ENCODE results near the gene TSHZ2.

Gene TSHZ2, protein sequence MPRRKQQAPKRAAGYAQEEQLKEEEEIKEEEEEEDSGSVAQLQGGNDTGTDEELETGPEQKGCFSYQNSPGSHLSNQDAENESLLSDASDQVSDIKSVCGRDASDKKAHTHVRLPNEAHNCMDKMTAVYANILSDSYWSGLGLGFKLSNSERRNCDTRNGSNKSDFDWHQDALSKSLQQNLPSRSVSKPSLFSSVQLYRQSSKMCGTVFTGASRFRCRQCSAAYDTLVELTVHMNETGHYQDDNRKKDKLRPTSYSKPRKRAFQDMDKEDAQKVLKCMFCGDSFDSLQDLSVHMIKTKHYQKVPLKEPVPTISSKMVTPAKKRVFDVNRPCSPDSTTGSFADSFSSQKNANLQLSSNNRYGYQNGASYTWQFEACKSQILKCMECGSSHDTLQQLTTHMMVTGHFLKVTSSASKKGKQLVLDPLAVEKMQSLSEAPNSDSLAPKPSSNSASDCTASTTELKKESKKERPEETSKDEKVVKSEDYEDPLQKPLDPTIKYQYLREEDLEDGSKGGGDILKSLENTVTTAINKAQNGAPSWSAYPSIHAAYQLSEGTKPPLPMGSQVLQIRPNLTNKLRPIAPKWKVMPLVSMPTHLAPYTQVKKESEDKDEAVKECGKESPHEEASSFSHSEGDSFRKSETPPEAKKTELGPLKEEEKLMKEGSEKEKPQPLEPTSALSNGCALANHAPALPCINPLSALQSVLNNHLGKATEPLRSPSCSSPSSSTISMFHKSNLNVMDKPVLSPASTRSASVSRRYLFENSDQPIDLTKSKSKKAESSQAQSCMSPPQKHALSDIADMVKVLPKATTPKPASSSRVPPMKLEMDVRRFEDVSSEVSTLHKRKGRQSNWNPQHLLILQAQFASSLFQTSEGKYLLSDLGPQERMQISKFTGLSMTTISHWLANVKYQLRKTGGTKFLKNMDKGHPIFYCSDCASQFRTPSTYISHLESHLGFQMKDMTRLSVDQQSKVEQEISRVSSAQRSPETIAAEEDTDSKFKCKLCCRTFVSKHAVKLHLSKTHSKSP (N-terminal part only)

DNA sequence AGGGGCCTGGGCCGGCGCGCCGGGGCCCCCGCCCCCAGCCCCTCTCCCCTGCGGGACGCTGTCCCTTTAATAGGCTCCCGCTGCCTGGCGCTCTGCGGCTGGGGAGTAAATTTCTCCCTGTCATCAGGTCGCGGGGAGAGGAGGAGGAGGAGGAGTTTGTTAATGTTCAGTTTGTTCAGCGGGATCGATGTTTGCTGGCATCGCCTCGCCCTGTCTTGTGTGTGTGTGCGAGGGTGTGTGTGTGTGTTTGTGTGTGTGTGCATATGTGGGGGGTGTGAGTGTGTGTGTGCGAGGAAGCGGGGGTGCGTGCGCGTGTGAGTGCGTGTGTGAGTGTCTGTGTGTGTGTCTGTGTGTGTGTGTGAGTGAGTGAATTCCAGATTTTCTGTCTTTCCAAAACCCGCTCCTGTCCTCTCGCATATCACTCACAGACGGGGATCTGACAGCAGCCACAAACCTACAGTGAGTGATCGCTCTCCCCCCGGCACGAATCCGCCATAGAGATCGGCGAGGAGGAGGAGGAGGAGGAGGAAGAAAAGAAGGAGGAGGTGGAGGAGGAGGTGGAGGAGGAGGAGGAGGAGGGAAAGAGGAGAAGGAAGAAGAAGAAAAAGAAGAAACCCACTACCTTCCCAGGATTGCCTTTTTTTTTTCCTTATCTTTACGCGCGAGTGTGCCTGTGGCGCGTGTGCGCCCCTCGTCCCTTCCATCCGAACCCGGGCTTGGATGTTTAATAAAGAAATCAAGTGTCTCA is at the start of gene TSHZ2:
TSHZ2 (plus strand) TSS at position 169 of the 748 bp plus-strand sequence. CDS start 936 bp downstream, outside the sequence.
- peak; percentile 0 for DNase-seq
- H3K36me3 ChIP-seq (replicated peaks), result no peaks in the 10 kb centered on the region
- peak within 1 kb of the TSS; percentile 50 for H3K4me3 ChIP-seq (ENCODE audit: low read depth, low read length)
- H3K27ac ChIP-seq, result no peak within 1 kb of the TSS
- H3K27me3 ChIP-seq (replicated peaks), result no peaks in the 10 kb centered on the region
- in situ Hi-C loops (cut with HindIII; ENCODE audit: low pct_ligation_motif_present, low sequenced_read_pairs), result no loop called here
- TF ChIP-seq, protein P1, sequence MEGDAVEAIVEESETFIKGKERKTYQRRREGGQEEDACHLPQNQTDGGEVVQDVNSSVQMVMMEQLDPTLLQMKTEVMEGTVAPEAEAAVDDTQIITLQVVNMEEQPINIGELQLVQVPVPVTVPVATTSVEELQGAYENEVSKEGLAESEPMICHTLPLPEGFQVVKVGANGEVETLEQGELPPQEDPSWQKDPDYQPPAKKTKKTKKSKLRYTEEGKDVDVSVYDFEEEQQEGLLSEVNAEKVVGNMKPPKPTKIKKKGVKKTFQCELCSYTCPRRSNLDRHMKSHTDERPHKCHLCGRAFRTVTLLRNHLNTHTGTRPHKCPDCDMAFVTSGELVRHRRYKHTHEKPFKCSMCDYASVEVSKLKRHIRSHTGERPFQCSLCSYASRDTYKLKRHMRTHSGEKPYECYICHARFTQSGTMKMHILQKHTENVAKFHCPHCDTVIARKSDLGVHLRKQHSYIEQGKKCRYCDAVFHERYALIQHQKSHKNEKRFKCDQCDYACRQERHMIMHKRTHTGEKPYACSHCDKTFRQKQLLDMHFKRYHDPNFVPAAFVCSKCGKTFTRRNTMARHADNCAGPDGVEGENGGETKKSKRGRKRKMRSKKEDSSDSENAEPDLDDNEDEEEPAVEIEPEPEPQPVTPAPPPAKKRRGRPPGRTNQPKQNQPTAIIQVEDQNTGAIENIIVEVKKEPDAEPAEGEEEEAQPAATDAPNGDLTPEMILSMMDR (IDR thresholded peaks at IDR 0.05; ENCODE audit: low read depth, low read length, missing control alignments), result no peak

DNA sequence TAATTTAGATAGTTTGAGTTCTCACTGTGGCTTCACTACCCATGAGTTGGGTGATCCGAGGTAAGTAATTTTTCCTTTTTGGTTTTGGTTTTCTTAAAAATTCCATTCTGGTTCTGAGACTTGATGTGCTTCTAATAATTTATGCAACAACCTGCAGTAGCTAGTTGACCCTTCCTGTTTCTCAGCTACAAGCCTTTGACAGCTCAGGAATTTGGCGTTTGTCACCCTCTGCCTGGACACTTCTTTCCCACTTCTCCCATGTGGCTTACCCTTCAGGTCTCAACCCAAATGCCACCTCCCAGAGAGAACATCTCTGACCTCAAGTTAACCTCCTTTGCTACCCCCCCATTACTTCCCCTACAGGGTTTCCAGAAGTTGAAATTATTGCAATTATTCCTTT is 49.7 kb upstream of the TSHZ2 start:
- H3K4me3 ChIP-seq (ENCODE audit: low read depth, low read length), result no peak overlapping the region
- no peaks in the 10 kb centered on the region for H3K36me3 ChIP-seq (replicated peaks)
- no peaks in the 10 kb centered on the region for H3K27me3 ChIP-seq (replicated peaks)
- TF ChIP-seq, protein P1 (IDR thresholded peaks at IDR 0.05; ENCODE audit: low read depth, low read length, missing control alignments), result no peak
- H3K27ac ChIP-seq, result no peak overlapping the region
- no peak for DNase-seq
- in situ Hi-C loops (cut with HindIII; ENCODE audit: low pct_ligation_motif_present, low sequenced_read_pairs), result no loop called here

DNA sequence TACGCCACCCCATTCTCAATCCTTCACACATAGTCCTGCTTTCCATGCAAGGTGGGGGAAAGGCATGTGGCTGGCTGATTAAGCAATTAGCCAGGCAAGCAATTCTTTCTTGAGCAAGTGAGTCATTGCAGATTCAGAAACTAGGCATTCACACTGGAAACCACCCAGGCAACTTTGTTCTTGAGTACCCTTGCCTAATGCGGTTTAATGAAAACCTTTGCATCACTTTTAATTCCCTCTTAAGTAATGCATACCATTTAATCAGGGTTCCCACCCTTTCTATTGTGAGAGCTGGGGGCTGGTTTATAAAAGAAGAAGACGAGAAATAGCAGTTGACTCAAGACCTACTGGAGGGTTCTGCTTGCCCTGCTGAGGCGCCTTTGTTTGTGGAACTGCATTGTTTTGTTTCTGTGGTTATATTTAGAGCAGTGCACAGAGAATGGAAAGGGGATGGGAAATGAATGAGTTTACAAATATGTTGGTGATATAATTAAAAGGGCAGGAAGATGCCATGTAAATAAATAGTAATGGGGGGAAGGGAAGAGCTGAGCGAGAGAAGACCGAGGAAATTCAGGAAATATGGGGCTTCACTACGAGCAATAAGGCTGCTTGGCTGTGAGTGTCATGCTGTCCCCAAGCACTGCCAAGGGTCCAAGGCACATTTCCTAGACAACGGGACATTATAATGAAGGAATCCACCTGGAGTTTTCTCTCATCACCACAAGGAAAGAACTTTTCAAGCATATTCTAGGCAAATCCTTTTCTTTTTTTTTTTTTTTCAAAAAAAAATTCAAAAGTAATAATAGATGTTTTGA is 48.8 kb upstream of the TSHZ2 start:
- no peak overlapping the region for H3K4me3 ChIP-seq (ENCODE audit: low read depth, low read length)
- no peaks in the 10 kb centered on the region for H3K27me3 ChIP-seq (replicated peaks)
- in situ Hi-C loops (cut with HindIII; ENCODE audit: low pct_ligation_motif_present, low sequenced_read_pairs), result no loop called here
- H3K36me3 ChIP-seq (replicated peaks), result no peaks in the 10 kb centered on the region
- TF ChIP-seq, protein P1 (IDR thresholded peaks at IDR 0.05; ENCODE audit: low read depth, low read length, missing control alignments), result no peak
- DNase-seq, result peak; percentile 6
- H3K27ac ChIP-seq, result no peak overlapping the region

DNA sequence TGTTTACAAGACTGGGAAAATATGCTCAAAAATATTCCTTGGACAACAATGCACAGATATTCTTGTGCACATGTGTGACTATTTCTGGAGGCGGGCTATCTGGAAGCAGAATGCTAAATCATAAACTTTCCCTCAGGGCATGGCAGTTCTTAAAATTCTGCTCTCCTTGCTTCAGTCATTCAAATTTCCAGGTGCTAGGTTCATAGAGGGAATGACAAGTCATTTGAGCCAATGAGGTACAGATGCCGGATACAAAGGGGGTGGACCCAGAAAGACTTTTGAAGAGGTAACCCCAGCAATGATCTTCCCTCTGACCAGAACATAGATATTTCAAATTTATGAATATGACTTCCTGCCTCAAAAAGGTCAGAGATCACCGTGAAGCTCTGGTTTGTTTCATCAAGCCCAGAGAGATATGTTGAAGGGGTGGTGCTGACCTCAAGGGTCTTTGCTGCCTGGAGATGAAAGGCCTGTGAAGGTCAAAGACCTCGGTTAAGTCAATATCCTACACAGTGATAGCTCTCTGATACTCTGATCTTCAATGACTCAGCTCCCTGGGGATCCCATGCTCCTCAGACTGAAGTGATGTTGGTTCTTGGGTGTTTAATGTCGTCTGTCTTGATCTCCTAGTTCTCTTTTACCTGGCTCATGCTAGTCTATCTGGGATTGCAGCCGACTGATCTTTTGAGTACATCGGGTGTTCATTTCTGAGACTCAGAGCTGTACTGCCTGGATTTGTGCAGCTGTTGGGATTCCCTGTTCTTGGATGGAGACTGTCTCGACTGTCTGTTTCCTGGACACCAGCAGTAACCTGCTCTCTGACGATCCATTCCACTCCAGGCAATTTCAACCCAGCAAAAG is 47.5 kb upstream of the TSHZ2 start:
- Histone ChIP-seq H3K36me3 (replicated peaks) (no peaks in the 10 kb centered on the region), H3K27ac (no peak overlapping the region), H3K27me3 (replicated peaks) (no peaks in the 10 kb centered on the region), H3K4me3 (ENCODE audit: low read depth, low read length) (no peak overlapping the region)
- in situ Hi-C loops (cut with HindIII; ENCODE audit: low pct_ligation_motif_present, low sequenced_read_pairs), result no loop called here
- TF ChIP-seq, protein P1 (IDR thresholded peaks at IDR 0.05; ENCODE audit: low read depth, low read length, missing control alignments), result no peak
- DNase-seq, result no peak
